AG04450 (cell line): ENCODE data around the gene FBXO44. TPM values are rescaled to one million over a fixed set of nuclear protein-coding genes. Genes with fewer than 3 reads are reported as not detected.

Experiments used
- CTCF ChIA-PET: fragments of 300-600, 350-600 bp; formaldehyde crosslinking; extraction: SDS; loops from one replicate; lab custom pipeline; 2022; ENCODE audit warnings: antibody characterized with exemption, inconsistent platforms; lab: Charles Lee
- POLR2A ChIA-PET: fragments of 350-600 bp; formaldehyde crosslinking; extraction: SDS; loops from one replicate; lab custom pipeline; 2021; ENCODE audit warnings: antibody characterized with exemption, inconsistent platforms; lab: Yijun Ruan, JAX
- DNase-seq: peaks from one replicate; pipeline ENCODE4 v3.0.0-alpha.2; 2011; ENCODE audit warnings: low read depth, low spot score
- H3K27ac ChIP-seq: one replicate; pipeline ENCODE4 v1.5.1; 2012; ENCODE audit warnings: low read depth, low read length, control low read depth
- H3K27me3 ChIP-seq: one replicate; pipeline ENCODE4 v1.6.0; 2012; ENCODE audit warnings: low read length; ENCODE audit not compliant: control insufficient read depth, insufficient read depth
- H3K4me3 ChIP-seq: 2 replicates; pipeline ENCODE4 v1.5.1; 2011; ENCODE audit warnings: mild to moderate bottlenecking, low read depth, low read length, control low read depth
- H3K9me3 ChIP-seq: 2 replicates; pipeline ENCODE4 v1.5.1; 2012; ENCODE audit warnings: low read length; ENCODE audit not compliant: control insufficient read depth, insufficient read depth
- polyA plus RNA-seq: library from polyadenylated mRNA; depleted of rRNA; stranded (reverse); fragments of >200 nt; gene quantifications from 2 replicates; pipeline ENCODE4 v1.2.3, GENCODE V29; 2011
- TF ChIP-seq, protein P1 (sequence below): IDR thresholded peaks from 2 replicates; pipeline ENCODE4 v1.5.1; 2011; ENCODE audit warnings: low read depth, low read length, control low read depth, inconsistent platforms

The FBXO44 gene
- polyA plus RNA-seq, 1 experiment, result 12.3 TPM

DNA sequence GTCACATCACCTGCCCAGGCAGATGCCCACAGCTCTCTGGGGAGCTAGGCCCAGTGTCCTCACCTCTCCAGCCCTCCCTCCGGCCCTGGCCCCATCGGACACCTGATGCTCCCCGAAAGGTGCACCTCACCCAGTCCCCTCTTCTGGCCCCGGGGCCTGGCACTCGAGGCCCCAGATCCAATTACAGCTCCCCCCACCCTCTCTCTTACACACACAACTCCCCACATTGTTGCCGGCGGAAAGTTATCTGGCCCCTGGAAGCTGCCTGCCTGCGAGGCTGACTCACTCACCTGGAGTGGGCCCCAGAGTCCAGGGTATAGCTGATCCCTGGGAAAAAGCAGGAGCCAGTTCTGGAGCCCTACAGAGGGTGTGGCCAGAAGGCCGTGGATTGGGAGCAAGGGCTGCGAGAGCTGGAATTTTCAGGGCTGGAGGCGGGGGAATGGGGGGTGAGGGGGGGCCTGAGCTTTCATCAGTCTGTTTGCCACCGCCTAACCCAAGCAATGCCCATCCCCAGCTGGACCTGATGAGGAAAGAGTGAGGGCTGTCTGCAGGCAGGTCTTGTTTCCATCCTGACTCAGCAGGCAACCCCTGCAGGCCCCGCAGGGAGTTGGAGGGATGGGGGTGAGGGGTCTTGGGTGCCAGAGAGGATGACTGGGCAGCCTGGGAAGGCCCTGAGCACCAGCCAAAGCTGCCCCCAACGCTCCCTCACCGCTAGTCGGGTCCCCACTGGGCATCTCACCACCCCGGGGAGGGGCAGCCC is 1.4 kb upstream of the FBXO44 start:
- no peak for DNase-seq
- H3K4me3 ChIP-seq, result no peak overlapping the region
- H3K9me3 ChIP-seq, result no peaks in the 10 kb centered on the region; the same call in 1 of the 2 replicates
- peaks cover 26% of the 10 kb centered on the region for H3K27me3 ChIP-seq
- ChIA-PET CTCF (interaction anchor here (0.6 to 1.8 kb wide), 7 partner anchors 10 to 616 kb away, joined by 3 to 6 read pairs (median 4); partner anchors contain the start of gene FBXO6), POLR2A (no interaction called here)
- TF ChIP-seq, protein P1, sequence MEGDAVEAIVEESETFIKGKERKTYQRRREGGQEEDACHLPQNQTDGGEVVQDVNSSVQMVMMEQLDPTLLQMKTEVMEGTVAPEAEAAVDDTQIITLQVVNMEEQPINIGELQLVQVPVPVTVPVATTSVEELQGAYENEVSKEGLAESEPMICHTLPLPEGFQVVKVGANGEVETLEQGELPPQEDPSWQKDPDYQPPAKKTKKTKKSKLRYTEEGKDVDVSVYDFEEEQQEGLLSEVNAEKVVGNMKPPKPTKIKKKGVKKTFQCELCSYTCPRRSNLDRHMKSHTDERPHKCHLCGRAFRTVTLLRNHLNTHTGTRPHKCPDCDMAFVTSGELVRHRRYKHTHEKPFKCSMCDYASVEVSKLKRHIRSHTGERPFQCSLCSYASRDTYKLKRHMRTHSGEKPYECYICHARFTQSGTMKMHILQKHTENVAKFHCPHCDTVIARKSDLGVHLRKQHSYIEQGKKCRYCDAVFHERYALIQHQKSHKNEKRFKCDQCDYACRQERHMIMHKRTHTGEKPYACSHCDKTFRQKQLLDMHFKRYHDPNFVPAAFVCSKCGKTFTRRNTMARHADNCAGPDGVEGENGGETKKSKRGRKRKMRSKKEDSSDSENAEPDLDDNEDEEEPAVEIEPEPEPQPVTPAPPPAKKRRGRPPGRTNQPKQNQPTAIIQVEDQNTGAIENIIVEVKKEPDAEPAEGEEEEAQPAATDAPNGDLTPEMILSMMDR, result no peak
- H3K27ac ChIP-seq, result no peak overlapping the region

DNA sequence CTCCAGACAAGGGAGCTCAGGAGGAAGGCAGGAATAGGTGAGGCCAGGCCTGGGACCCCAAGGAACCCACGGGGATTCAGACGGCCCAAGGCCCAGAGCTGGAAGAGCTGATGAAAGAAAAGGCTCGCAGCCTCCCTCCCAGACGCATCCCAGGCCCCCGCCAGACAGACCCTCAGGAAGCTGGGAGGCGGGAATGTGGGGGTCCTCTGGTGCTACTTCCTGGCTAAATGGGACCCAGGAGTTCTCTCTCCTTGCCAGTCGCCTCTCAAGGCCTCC is 878 bp upstream of the FBXO44 start:
- no peak overlapping the region for H3K27ac ChIP-seq
- peaks cover 22% of the 10 kb centered on the region for H3K27me3 ChIP-seq
- ChIA-PET POLR2A (no interaction called here), CTCF (interaction anchor here (0.6 to 1.8 kb wide), 6 partner anchors 10 to 616 kb away, joined by 3 to 6 read pairs (median 4); partner anchors contain the start of gene FBXO6)
- H3K9me3 ChIP-seq, result no peaks in the 10 kb centered on the region; the same call in 1 of the 2 replicates
- DNase-seq, result no peak
- H3K4me3 ChIP-seq, result peak overlapping the region; percentile 69; the same call in 1 of the 2 replicates
- TF ChIP-seq, protein P1, result no peak

DNA sequence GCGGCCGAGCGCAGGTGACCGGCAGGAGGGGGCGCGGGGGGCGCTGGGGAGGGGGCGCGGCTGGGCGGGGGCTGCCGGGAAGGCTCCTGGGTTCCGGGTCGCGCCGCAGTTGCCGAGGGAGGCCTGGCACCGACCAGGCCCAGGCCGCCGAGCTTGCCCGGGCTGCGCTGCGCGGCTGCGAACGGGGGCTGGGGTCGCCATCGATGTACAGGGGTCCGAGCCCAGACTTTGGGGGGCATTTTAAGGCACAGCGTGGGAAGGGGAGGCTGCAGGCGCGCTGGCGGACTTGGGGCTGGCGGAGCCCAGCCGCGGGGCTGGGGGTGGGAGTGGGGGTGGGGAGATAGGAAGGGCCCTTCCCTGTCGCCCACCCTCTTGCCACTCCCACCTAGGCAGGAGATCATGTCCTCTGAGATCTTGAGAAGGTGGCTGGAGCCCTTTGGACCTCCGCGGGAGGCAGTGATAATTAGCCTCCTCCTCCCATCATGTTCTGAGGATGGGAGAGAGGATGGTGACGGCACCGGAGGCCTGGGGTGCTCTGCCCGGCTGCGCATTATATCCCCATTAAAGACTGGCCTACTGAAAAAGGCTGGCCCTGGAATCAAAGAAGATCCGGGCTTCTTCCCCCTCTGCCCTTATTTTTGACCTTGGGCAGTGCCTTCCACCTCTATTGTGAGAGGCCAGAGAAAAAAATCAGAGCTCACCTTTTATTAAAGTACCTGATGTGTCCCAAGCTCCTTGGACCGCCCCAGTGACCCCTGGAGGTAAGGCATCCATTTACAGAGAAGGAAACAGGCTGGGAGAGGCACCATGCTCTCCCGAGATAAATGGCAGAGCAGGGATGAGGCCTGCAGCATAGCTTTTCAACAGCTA is 497 bp downstream of the FBXO44 start:
- POLR2A ChIA-PET, result interaction anchor here (1.2 kb wide), 1 partner anchor 9 kb away, joined by 5 read pairs; the partner anchor contains the start of gene FBXO6

GRCh38 chr1:11657654-11658053 is 3.0 kb downstream of the FBXO44 start:
- POLR2A ChIA-PET, result no interaction called here
- DNase-seq, result no peak
- CTCF ChIA-PET, result interaction anchor here (1.4 kb wide), 1 partner anchor 14 kb away, joined by 3 read pairs; no protein-coding TSS in a partner anchor
- Histone ChIP-seq H3K4me3 (no peak overlapping the region), H3K27me3 (peaks cover 2% of the 10 kb centered on the region), H3K9me3 (no peaks in the 10 kb centered on the region; the same call in 1 of the 2 replicates), H3K27ac (no peak overlapping the region)
- TF ChIP-seq, protein P1, result no peak

More for the DNA sequence above, 497 bp downstream of the FBXO44 start:
- TF ChIP-seq, protein P1, result no peak
- peak overlapping the region; percentile 69 for H3K4me3 ChIP-seq
- H3K27me3 ChIP-seq, result peaks cover 11% of the 10 kb centered on the region
- H3K9me3 ChIP-seq, result no peaks in the 10 kb centered on the region; the same call in 1 of the 2 replicates
- no peak overlapping the region for H3K27ac ChIP-seq
- no peak for DNase-seq
- CTCF ChIA-PET, result interaction anchor here (0.7 to 1.8 kb wide), 4 partner anchors 9 to 12 kb away, joined by 3 to 11 read pairs (median 6); partner anchors contain the start of gene FBXO6
